ENCODE data around the gene LRP3. TPM values are rescaled to one million over a fixed set of nuclear protein-coding genes. Genes with fewer than 3 reads are reported as not detected.

The LRP3 gene
- total and polyA plus RNA-seq, 9 donors, result 1.2 to 138 (median 82.7) TPM

DNA sequence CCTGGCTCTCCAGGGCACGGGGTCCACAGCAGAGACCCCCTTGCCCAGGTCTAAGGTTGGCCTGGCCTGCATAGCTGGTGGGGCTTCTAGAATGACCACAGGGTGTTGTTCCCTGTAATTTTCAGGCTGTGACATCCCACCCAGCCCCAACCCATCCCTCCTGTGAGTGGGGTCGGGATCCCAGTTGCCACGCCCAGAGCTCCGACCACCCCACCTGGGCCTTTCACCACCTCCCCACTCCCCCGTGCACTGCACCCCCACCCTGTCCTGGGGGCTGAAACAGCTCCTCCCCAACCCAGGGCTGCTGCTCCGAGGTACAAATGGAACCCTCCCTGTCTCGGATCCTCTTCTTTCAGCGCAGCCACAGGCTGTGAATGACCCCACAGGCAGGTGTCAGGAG is 40.0 kb downstream of the LRP3 start:
- no peak overlapping the region for H3K27ac ChIP-seq
- WGBS, 3 donors, result 64 to 78% (median 67%) methylated on average over 8 of the region's 8 CpGs
- TF ChIP-seq EP300 (IDR thresholded peaks at IDR 0.05) (no peak), CTCF (IDR thresholded peaks at IDR 0.05) (no peak), POLR2A (IDR thresholded peaks at IDR 0.05) (no peak)
- DNase-seq, result no peak
- H3K9me3 ChIP-seq, result no peaks in the 10 kb centered on the region
- no peaks in the 10 kb centered on the region for H3K4me1 ChIP-seq (ENCODE audit: insufficient read depth)
- no peak overlapping the region for H3K4me3 ChIP-seq
- no peaks in the 10 kb centered on the region for H3K27me3 ChIP-seq
- no peaks in the 10 kb centered on the region for H3K36me3 ChIP-seq
- intact Hi-C loops (cut with DNase I), result no loop called here

- DNase-seq, result no peak
- TF ChIP-seq CTCF (IDR thresholded peaks at IDR 0.05), result no peak
- TF ChIP-seq EP300 (IDR thresholded peaks at IDR 0.05), result no peak
- TF ChIP-seq POLR2A (IDR thresholded peaks at IDR 0.05), result no peak
- Histone ChIP-seq H3K4me1 (ENCODE audit: insufficient read depth) (no peaks in the 10 kb centered on the region), H3K9me3 (no peaks in the 10 kb centered on the region), H3K4me3 (no peak overlapping the region), H3K27ac (no peak overlapping the region), H3K36me3 (no peaks in the 10 kb centered on the region), H3K27me3 (no peaks in the 10 kb centered on the region)
- WGBS, 3 donors, result 55 to 65% (median 61%) methylated on average over 9 of the region's 9 CpGs
- intact Hi-C loops (cut with DNase I), result loop anchor here in 3 of 4 donors (5.0 kb wide), 2 partner anchors 173 to 538 kb away; no protein-coding TSS in a partner anchor
Observed at GRCh38 chr19:33234736-33235135, 40.6 kb downstream of the LRP3 start.

GRCh38 chr19:33235269-33235995 is 41.3 kb downstream of the LRP3 start:
- Histone ChIP-seq H3K27ac (no peak overlapping the region), H3K4me3 (no peak overlapping the region), H3K27me3 (no peaks in the 10 kb centered on the region), H3K9me3 (no peaks in the 10 kb centered on the region), H3K4me1 (ENCODE audit: insufficient read depth) (no peaks in the 10 kb centered on the region), H3K36me3 (no peaks in the 10 kb centered on the region)
- intact Hi-C loops (cut with DNase I), result loop anchor here in 3 of 4 donors (5.0 kb wide), 2 partner anchors 172 to 537 kb away; no protein-coding TSS in a partner anchor
- peak; percentile 36 to 79 (median 78) for DNase-seq
- WGBS, 3 donors, result 59 to 61% (median 60%) methylated on average over 30 of the region's 30 CpGs
- no peak for TF ChIP-seq EP300 (IDR thresholded peaks at IDR 0.05)
- peak; percentile 48 to 72 (median 69) for TF ChIP-seq CTCF (IDR thresholded peaks at IDR 0.05)

DNA sequence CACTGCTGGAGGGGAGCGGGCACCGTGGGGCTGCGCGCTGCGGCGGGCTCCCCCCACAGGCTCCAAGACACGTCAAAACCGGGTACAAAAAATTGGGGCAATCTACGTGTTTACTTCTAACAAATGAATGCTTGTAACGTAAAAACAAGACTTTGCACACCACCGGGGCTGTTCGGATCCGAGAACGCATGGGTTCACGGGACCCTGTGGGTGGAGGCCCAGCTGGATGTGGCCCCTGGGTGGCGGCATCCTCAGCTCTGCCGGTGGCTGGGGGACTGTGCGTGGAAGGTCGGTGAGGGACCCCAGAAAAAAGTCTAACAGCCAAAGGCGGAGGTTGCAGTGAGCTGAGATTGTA is 41.8 kb downstream of the LRP3 start:
- intact Hi-C loops (cut with DNase I), result loop anchor here (1.0 to 5.0 kb wide), 3 partner anchors 171 to 536 kb away; no protein-coding TSS in a partner anchor

More for the DNA sequence above, 41.8 kb downstream of the LRP3 start:
- no peak for TF ChIP-seq CTCF (IDR thresholded peaks at IDR 0.05)
- WGBS, 3 donors, result 89 to 92% (median 91%) methylated on average over 20 of the region's 20 CpGs
- no peak overlapping the region for H3K4me3 ChIP-seq
- no peak for DNase-seq
- H3K9me3 ChIP-seq, result no peaks in the 10 kb centered on the region
- H3K36me3 ChIP-seq, result no peaks in the 10 kb centered on the region
- no peaks in the 10 kb centered on the region for H3K4me1 ChIP-seq (ENCODE audit: insufficient read depth)
- no peaks in the 10 kb centered on the region for H3K27me3 ChIP-seq
- no peak overlapping the region for H3K27ac ChIP-seq

Data from ovary (tissue), 9 donors.